NCI-H774 (cell line): ENCODE data around the gene LRCH1.

ENCODE experiments used
- DNase-seq: peaks from one replicate; lab custom pipeline; 2025; lab: John Stamatoyannopoulos, UW

LRCH1 gene

DNA sequence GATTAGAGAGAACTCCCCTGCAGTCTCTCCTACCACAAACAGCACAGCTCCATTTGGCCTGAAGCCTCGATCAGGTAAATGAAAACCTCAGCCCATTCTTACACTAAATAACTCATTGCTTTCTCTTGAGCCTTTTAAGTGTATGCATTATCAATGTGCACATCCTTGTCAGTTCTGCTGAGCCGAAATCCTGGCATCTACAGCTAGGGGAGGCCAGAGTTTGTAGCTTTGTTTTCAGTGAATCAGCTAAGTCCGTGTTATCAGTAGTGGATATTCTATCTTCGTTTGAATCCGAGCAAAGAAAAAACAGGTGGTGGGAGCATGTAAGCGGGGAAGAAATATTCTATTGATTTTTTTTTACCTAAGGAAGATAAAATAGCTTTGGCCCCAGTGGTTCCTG lies 159.6 kb downstream of the LRCH1 start:
- no peak for DNase-seq

DNA sequence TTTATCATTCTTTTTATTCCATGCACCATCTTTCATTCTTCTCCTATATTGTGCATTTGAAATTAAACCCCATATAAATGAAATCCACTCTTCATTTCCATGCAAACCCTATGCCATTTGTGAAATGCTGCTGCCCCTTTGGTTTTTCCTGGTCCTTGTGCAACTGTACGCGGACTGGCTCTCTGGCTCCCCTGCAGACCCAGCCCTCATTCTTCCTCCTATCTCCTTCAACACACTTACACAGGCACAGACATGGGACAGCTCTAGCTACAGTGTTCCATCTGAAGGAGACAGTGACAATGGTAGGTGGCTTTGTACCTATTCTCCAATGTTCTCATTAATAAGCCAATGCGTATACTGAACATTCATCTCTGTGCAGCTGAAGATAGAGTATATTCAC lies 162.4 kb downstream of the LRCH1 start:
- no peak for DNase-seq

DNA sequence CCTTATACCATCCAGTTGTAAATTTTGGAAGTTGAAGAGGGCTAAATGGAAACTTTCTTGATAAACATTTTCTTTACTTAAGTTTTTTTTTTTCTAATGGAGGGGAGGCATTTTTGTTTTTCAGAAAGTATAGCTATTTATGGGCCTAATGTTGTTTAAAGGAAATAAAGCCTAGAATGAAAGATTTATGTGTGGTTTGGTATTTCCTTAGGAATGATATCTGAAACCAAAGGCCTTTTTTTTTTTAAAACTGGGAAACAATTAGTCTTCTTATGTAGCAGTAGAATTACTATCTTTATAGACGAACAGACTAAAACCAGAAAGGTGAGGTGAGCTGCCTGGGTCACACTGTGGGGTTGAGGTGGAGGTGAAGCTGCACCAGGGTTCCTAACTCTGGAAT lies 163.9 kb downstream of the LRCH1 start:
- no peak for DNase-seq

DNA sequence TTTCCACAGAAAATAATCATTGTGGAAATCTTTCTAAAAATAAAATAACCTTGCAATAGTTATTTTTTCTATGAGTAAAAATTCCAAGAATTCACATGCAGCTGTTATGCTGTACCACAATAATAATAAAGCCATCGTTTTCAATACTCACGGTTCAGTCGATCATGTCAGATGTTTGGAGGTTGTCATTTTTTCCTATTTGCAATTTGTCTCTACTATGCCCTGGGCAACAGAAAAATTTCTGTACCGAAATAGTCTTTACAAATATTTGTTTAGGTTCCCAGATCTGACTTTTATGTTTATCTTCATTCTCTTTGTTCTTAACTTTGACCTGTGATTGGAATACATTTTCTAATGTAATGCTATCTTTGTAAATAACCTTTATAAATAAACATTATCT lies 164.3 kb downstream of the LRCH1 start:
- no peak for DNase-seq

DNA sequence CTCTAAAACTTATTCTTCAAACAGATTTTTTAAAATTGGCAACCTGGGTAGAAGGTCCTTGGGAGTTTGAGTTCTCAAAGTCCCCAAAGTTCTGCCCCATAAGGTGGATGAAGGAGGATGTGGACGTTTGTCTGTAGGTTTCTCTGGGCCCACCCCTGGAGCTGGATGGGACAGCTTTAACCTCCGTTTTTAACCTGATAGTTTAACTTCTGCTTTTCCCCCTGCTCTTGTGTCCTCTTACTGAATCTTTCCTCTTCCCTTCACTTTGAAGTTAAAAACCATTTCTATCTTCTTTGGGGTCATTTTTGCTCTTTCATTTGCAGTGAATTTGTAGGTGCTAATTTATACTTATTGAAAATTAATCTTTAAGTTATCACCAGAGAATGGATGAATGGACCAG lies 164.9 kb downstream of the LRCH1 start:
- no peak for DNase-seq

DNA sequence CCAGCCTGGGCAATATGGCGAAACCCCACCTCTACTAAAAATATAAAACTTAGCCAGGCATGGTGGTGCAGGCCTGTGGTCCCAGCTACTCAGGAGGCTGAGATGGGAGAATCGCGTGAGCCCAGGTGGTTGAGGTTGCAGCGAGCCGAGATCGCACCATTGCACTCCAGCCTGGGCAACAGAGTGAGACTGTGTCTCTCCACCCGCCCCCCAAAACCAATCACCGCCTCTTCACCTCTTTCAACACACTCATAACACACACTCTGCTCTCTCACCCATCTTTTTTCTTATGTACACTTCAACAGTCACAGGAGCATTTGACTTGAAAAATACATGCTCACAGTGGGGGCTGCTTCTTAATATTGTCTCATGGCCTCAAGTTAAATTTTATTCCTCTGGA lies 167.2 kb downstream of the LRCH1 start:
- DNase-seq, result no peak

DNA sequence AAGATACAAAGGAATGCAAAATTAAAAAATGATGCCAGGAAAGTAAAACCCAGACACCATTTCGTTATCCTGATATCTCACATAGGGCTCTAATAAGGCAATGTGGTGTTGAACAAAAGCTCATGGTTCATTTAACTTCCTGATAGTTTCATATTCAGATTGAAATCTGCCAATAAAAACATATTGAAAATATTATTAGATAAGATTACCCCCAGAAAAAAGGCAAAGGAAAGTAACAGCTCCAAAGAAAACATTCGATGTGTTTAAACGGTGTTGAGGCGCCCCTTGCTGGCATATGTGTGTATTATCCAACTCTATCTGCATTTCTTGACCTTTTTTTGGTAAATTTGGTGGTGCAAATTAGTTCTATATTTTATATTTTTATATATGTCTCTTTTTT lies 168.1 kb downstream of the LRCH1 start:
- DNase-seq, result no peak

DNA sequence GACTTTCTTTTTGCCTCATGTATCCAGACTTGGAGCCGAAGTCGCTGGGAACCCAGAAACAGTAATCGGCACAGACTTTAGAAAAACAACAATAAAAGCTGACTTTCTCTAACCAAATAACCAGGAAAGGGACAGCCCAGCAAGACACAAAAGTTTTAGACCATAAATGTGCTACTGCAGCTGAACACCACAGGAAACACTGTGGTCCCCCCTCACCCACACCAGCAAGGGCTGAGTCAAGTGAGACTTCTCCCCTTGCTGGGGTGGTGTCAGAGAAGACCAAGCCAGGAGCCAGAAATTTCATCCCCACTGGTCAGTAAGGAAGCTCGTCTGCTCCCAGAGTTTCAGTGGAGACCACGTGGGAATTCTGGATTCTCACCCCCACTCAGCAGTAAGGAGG lies 173.4 kb downstream of the LRCH1 start:
- DNase-seq, result no peak

DNA sequence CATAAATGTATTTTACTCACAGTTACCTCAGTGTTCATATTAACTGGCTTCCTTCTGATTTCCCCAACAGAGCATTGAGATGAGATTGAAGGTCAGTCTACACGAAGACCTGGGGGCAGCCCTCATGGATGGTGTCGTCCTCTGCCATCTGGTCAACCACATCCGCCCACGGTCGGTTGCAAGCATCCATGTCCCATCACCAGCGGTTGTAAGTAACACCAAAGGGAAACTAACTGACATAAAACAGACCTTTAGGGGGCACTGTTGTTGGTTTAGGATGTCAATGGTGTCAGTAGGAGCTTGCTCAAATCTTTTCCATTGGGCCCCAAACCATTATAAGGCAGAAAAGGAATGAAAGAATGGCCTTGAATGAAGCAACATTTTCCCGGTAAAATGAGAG lies 175.8 kb downstream of the LRCH1 start:
- no peak for DNase-seq

DNA sequence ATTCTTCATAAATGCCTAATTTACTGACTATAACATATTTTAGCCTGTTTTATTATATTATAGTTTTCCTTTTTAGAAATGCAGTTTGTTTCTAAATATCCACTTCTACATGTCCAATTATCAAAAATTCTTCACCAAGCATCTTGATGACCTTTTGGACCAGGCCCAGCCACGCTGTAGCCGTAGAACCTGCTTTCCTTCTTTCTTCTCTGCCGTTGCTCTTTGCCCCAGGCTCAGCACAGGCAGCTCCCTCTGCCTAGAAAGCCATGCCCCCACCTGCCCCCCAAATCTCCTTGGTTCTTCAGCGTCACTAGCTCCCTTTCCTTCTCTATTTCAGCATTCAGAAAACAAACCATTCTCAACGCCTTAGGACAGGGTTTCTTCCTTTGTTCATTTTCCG lies 178.6 kb downstream of the LRCH1 start:
- no peak for DNase-seq

DNA sequence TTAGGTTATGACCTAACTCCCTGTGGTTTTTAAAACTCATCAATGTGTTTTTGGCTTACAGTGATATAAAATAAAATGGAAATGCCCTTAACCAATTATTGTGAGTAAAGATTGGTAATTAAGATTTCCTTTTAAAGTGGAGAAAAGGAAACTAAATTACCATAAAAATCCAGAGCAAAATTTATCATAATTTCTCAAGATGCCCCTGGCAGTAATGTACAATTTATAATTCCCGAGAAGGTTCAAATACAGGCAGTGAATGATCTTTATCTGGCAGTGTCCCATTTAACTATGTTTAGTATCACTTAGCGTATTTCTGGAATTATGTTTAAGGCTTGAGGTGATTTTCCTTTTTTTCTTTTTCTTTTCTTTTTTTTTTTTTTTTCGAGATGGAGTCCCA lies 182.5 kb downstream of the LRCH1 start:
- no peak for DNase-seq

DNA sequence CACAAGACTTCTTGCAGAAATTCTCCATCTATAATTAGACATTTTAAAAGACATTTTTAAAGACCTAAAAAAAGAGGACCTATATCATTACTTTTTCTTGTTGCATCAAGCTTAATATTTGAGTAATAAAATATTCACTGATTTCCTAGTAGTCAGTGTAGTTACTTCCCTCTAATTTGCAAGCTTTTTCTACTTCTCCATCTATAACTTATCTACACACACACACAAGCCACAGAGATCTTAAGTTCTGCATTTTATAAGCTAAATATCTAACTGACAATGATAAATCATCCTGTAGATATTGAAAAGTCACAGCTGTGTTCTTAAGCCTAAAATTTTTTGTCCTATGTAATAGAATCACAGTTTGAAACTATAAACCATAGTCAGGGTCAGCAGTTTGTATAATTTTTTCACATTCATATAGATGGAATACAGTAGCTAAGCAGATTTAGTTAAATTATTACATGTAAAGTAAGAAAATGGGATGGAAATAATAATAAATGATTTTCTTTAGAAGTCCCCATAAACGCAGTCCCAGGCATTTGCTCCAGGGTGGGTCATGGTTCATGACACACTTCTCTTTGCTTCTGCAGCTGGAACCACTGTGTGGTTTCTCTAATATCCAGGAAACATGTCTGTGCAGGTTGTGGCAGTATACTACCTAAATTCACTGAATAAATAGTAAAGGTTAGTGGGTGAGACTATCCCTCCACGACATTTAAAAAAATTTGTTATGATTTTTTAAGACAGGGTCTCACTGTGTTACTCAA lies 183.8 kb downstream of the LRCH1 start:
- no peak for DNase-seq

DNA sequence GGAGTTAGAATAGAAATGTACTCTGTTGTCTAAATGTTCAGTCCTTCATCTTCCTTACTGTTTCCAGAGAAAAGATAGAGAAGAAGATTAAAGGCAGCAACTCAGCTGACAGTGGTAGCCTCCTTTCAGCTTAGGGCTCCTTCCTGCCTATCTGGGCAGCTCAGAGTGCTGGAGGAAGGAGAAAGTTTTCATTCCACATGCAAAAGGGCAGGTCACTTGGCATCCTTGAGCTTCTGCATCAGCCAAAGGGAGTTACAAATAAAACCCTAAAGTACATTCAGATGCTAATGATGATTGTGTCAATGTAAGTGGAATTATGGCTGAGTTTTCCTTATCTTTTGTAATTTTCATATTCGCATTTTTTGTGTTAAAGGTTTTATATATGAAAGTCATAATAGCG lies 185.1 kb downstream of the LRCH1 start:
- DNase-seq, result no peak

DNA sequence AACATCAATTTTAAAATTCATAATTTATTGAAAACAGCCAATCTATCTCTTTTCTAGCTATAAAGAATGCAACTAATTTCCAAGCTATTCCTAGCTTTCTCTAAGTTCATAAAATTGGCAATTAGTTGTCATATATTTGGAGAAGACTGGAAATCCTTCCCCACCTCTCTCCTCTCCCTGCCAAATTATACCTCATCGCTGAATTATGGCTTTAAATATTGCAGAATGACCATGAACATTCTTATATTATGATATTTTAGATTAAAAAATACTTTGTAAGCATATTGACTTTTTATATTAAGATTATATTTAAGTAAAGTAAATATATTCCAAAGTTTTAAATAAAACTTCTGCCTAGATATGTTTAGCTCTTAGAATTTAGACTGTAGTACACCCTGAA lies 185.8 kb downstream of the LRCH1 start:
- DNase-seq, result no peak

DNA sequence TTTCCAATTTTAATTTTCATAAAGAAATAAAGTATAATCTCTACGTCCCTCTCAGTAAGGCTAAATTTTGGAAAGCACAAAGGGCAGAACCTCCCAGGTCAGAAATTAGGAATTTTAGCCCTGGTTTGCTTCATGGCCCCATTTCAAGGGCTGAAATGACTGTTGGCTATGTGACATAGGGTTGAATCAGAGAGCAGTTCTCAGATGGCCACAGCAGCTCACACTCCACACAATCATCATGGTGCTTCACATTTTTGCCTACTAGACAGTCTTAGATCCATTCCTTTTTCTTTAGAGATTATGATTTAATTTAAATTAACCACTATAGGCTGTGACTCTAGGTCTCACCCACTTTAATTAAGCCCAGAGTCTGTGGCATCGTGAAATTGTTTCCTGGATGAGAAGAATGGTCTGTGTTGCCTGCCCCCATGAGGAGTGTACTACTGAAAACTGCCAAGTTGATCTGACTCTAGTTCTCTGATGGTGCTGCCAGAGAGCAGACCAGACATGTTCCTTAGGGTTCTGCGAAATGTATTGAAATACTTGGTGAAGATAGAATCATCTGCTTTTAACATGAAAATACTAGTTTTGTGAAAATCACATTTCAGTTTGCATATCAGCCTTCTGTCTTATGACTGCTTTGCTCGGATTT lies 186.6 kb downstream of the LRCH1 start:
- no peak for DNase-seq

DNA sequence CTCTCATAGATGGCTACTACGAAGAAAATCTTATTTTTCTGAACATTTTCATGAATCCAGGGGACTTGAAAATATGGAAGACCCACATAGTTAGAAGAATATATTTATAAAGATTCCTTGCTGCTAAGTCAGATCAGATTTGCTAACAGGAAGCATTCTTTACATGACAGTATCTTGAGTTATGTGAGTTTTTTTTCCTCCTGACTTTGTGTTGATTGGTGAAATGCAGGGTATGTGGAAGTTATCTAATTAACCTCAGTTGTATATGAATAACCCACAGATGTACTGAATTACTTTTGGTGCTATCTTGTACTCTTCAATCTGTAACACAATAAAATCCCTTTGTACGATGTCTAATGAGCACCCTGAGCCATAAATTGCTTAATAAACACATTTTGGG lies 190.2 kb downstream of the LRCH1 start:
- no peak for DNase-seq

DNA sequence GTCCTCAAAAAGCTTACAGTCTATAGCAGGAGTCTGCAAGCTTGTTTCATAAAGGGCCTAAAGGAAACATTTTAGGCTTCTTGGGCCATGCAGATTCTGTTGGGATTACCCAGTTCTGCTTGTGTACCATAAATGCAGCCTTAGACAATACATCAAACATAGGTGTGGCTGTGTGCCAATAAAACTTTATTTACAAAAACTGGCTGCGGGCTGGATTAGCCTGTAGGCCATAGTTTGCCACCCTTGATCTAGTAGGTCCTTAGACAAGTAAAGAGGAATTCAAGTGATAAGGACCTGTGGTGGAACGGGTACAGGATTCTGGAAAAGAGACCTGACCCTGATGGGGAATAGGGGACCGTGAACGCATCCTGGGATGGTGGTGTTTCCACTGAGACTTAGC lies 192.1 kb downstream of the LRCH1 start:
- no peak for DNase-seq

DNA sequence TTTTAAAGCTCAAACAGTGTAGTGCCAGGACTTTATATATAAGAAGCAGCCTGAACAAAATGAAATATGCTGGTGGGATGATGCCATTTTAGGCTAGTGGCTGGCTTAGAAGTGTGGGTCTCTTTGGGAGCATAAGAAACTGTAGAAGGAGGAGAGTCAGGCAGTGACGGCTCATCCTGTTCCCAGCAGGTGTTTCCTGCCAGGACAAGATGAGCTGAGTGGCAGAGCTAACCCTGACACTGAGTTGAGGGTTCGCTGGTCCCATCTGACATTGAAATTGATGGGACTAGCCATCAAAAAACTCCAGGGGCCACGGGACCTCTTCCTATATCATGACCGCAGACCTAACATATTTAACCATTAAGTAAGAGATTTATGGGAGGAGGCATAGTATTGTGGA lies 192.7 kb downstream of the LRCH1 start:
- DNase-seq, result no peak

DNA sequence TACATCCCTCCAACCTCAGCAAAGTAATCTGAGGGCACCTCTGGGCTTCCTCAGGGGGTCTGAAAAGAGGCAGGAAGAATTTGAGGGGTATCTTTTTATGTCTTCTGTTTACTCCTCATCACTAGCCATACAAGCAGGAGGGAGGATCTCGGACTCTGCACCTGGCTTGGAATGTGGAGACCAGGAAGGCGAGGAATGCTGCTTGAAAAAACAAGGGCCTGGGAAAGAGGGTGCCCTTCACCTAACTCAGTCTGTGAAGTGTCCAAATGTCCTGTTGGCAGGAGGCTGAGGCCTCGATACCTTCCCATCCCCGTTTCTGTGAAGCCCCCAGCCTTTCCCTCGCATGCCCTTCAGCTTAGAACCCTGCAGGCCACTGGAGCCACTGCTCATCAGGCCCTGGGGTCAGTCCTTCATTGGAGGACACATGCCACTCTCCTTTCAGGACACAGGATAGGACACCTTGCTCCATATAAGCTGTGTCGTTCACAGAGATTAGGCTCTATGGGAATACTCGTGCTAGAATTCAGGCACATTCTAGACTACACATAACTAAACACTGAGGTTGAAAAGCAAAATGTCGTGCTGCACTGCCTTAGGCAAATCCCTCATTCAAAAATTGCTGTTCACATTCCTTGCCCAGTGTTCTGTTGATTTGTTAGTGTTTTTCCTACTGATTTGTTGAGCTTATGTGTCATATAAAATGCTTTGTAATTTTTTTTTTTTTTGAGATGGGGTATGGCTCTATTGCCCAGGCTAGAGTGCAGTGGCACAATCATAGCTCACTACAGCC lies 194.3 kb downstream of the LRCH1 start:
- DNase-seq, result no peak

DNA sequence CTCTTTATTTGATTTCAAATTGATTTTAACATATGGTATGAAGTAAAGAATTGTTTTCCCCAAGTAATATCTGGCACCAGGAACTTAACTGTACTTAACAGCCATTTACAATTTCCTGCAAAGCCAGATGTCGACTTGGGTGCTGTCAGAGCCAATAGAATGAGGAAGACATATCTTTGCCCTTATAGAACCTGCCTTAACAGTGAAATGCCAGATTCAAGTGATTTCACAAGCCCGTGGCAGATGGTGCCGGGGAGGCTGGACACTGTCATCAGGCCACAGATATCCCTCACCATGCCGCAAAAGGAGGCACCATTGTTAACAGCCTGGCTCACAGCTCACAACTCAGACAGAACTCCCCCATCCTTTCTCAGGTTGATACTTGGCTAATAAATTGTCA lies 195.3 kb downstream of the LRCH1 start:
- no peak for DNase-seq

DNA sequence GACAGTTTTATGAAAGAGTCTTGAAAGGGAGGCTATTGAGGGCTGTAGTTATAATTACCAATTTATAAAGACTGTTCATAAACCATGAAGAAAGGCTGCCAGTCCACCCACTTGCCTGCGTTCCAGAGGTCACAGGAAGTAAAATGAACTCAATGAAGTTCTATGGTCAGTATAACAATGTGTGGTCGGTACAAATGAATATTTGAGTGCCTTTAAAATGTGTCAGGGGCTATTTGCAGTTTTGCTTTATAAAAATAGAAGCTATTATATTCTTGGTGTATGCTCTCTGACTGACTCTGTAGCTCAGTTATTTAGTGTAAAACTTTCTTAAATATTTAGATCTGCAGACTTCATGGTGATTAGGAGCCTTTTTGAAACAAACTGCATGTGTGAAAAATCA lies 197.0 kb downstream of the LRCH1 start:
- no peak for DNase-seq

DNA sequence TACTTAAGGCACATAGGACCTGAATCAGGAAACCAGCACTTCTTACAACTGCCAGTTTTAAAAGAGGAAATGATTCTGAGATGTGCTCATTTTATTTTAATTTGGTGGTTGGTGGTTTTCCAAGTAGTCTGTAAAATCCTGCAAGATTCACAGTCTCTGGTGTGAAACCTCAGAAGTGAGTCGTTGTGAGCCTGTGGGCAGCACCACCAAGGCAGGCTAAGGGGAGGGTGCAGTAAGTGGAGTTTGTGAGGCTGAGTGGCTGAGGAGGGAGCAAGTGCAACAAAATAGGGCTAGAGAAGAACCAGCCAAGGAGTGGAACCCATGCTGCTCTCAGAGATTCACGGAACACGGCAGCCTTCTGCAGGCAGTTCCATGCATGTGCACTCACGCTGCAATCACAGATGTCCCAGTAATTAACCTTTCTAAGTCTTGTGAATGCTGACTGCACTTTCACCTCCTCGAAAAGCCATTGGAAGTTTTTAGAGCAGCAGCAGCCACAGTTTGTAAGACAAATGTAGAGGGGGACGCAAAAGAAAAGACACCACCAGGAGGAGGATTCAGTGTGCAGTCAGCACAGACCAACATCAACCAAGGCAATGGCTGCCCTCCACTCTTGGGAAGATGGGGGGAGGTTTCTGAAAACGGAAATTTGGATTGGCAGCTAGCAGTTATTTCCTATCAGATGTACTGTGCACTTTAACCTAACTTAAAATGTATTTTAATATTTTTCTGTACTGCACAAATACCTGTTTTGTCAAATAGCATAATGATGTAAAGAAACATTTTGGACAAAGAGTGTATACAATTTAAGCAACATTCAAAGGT lies 199.1 kb downstream of the LRCH1 start:
- DNase-seq, result no peak
